ENCODE measurements around the gene OPCML.

GRCh38 chr11:133082453-133082781 lies 449.9 kb downstream of the OPCML start:
- TF ChIP-seq RAD21 (CRISPR knock-in tag; IDR thresholded peaks at IDR 0.05) (no peak), NAIF1 (CRISPR knock-in tag; IDR thresholded peaks at IDR 0.05; ENCODE audit: borderline replicate concordance) (no peak), RFX5 (IDR thresholded peaks at IDR 0.05; ENCODE audit: low read depth, low read length) (no peak)

Measured in HepG2 (cell line).